ENCODE results near the gene MRPL30.
"Not testable (repeated sequence)": the region's sequence is repeated elsewhere in the genome, so short reads cannot be mapped to it uniquely, and the experiment has no call there.

The MRPL30 gene

GRCh38 chr2:99180755-99181623, at the start of gene MRPL30, which contains the start of gene MITD1:
Gene MRPL30, plus strand, starts transcription at chr2:99181184. Its CDS starts 5,020 bp downstream, at chr2:99186204.
Gene MITD1, minus strand, starts transcription at chr2:99181058. Its CDS starts 77 bp downstream, at chr2:99180981.
- no peaks in the 10 kb centered on the region for H3K9me3 Mint-ChIP-seq
- H3K36me3 Mint-ChIP-seq (ENCODE audit: low read depth), result peaks cover 18% of the 10 kb centered on the region
- H3K4me3 Mint-ChIP-seq, result peak within 1 kb of the TSS; percentile 98
- peaks cover 56% of the 10 kb centered on the region for H3K4me1 Mint-ChIP-seq (ENCODE audit: low read depth)
- peak within 1 kb of the TSS; percentile 99 for H3K27ac Mint-ChIP-seq
- no peaks in the 10 kb centered on the region for H3K27me3 Mint-ChIP-seq

- Mint-ChIP-seq H3K4me1 (ENCODE audit: low read depth) (peaks cover 14% of the 10 kb centered on the region), H3K36me3 (ENCODE audit: low read depth) (peaks cover 24% of the 10 kb centered on the region), H3K9me3 (peaks cover 27% of the 10 kb centered on the region)
- H3K27me3 Mint-ChIP-seq, H3K4me3 Mint-ChIP-seq, H3K27ac Mint-ChIP-seq: not testable (repeated sequence)
Observed at GRCh38 chr2:99135044-99135556, 45.9 kb upstream of the MRPL30 start.

- Mint-ChIP-seq H3K4me1 (ENCODE audit: low read depth) (peaks cover 36% of the 10 kb centered on the region), H3K27me3 (no peaks in the 10 kb centered on the region), H3K36me3 (ENCODE audit: low read depth) (peaks cover 21% of the 10 kb centered on the region), H3K27ac (no peak overlapping the region), H3K4me3 (no peak overlapping the region), H3K9me3 (peaks cover 11% of the 10 kb centered on the region)
Observed at GRCh38 chr2:99139003-99139402, 42.0 kb upstream of the MRPL30 start.

GRCh38 chr2:99140056-99140859, 40.7 kb upstream of the MRPL30 start:
- Mint-ChIP-seq H3K4me3 (peak overlapping the region; percentile 97), H3K27me3 (no peaks in the 10 kb centered on the region), H3K4me1 (ENCODE audit: low read depth) (peaks cover 36% of the 10 kb centered on the region), H3K36me3 (ENCODE audit: low read depth) (peaks cover 11% of the 10 kb centered on the region), H3K27ac (peak overlapping the region; percentile 89), H3K9me3 (peaks cover 5% of the 10 kb centered on the region)

- H3K4me1 Mint-ChIP-seq (ENCODE audit: low read depth), result peaks cover 36% of the 10 kb centered on the region
- peaks cover 5% of the 10 kb centered on the region for H3K9me3 Mint-ChIP-seq
- H3K27ac Mint-ChIP-seq, result peak overlapping the region; percentile 89
- H3K27me3 Mint-ChIP-seq, result no peaks in the 10 kb centered on the region
- H3K4me3 Mint-ChIP-seq, result peak overlapping the region; percentile 97
- H3K36me3 Mint-ChIP-seq (ENCODE audit: low read depth), result peaks cover 11% of the 10 kb centered on the region
Observed at GRCh38 chr2:99140860-99141109, 40.2 kb upstream of the MRPL30 start.

GRCh38 chr2:99141110-99142108, 39.6 kb upstream of the MRPL30 start, which contains the start of gene C2orf15:
Gene C2orf15, plus strand, starts transcription at chr2:99141707. Its CDS starts 8,852 bp downstream, at chr2:99150559.
- peaks cover 11% of the 10 kb centered on the region for H3K36me3 Mint-ChIP-seq (ENCODE audit: low read depth)
- peaks cover 5% of the 10 kb centered on the region for H3K9me3 Mint-ChIP-seq
- peak within 1 kb of the TSS; percentile 89 for H3K27ac Mint-ChIP-seq
- H3K27me3 Mint-ChIP-seq, result no peaks in the 10 kb centered on the region
- peak within 1 kb of the TSS; percentile 97 for H3K4me3 Mint-ChIP-seq
- peaks cover 36% of the 10 kb centered on the region for H3K4me1 Mint-ChIP-seq (ENCODE audit: low read depth)

GRCh38 chr2:99150706-99151105, 30.3 kb upstream of the MRPL30 start:
- H3K9me3 Mint-ChIP-seq, result no peaks in the 10 kb centered on the region
- peaks cover 12% of the 10 kb centered on the region for H3K4me1 Mint-ChIP-seq (ENCODE audit: low read depth)
- H3K36me3 Mint-ChIP-seq (ENCODE audit: low read depth), result peaks cover 5% of the 10 kb centered on the region
- H3K27me3 Mint-ChIP-seq, result no peaks in the 10 kb centered on the region
- H3K27ac Mint-ChIP-seq, result no peak overlapping the region
- H3K4me3 Mint-ChIP-seq, result no peak overlapping the region

GRCh38 chr2:99152199-99152895, 28.6 kb upstream of the MRPL30 start:
- Mint-ChIP-seq H3K4me3 (no peak overlapping the region), H3K9me3 (no peaks in the 10 kb centered on the region), H3K4me1 (ENCODE audit: low read depth) (peaks cover 28% of the 10 kb centered on the region), H3K27ac (no peak overlapping the region), H3K36me3 (ENCODE audit: low read depth) (peaks cover 10% of the 10 kb centered on the region), H3K27me3 (no peaks in the 10 kb centered on the region)

- H3K27ac Mint-ChIP-seq, result peak overlapping the region; percentile 85
- H3K36me3 Mint-ChIP-seq (ENCODE audit: low read depth), result peaks cover 19% of the 10 kb centered on the region
- H3K27me3 Mint-ChIP-seq, result no peaks in the 10 kb centered on the region
- H3K4me3 Mint-ChIP-seq, result no peak overlapping the region
- no peaks in the 10 kb centered on the region for H3K9me3 Mint-ChIP-seq
- peaks cover 29% of the 10 kb centered on the region for H3K4me1 Mint-ChIP-seq (ENCODE audit: low read depth)
Observed at GRCh38 chr2:99153921-99154604, 26.9 kb upstream of the MRPL30 start.

GRCh38 chr2:99154643-99155536, 26.1 kb upstream of the MRPL30 start, which contains the start of the genes LIPT1 and TSGA10:
Gene LIPT1, plus strand, starts transcription at chr2:99154967. Its CDS starts 6,991 bp downstream, at chr2:99161958.
Gene TSGA10, minus strand, starts transcription at chr2:99154942. Its CDS starts 45,503 bp downstream, at chr2:99109439.
- H3K27ac Mint-ChIP-seq, result peak within 1 kb of the TSS; percentile 85
- peaks cover 27% of the 10 kb centered on the region for H3K36me3 Mint-ChIP-seq (ENCODE audit: low read depth)
- H3K4me3 Mint-ChIP-seq, result no peak within 1 kb of the TSS
- no peaks in the 10 kb centered on the region for H3K27me3 Mint-ChIP-seq
- H3K9me3 Mint-ChIP-seq, result no peaks in the 10 kb centered on the region
- H3K4me1 Mint-ChIP-seq (ENCODE audit: low read depth), result peaks cover 29% of the 10 kb centered on the region

- Mint-ChIP-seq H3K36me3 (ENCODE audit: low read depth) (peaks cover 22% of the 10 kb centered on the region), H3K4me1 (ENCODE audit: low read depth) (peaks cover 24% of the 10 kb centered on the region), H3K27ac (peak overlapping the region; percentile 6), H3K4me3 (no peak overlapping the region), H3K27me3 (no peaks in the 10 kb centered on the region), H3K9me3 (no peaks in the 10 kb centered on the region)
Observed at GRCh38 chr2:99156891-99157290, 24.1 kb upstream of the MRPL30 start.

- H3K9me3 Mint-ChIP-seq, result no peaks in the 10 kb centered on the region
- H3K36me3 Mint-ChIP-seq (ENCODE audit: low read depth), result peaks cover 29% of the 10 kb centered on the region
- peaks cover 24% of the 10 kb centered on the region for H3K4me1 Mint-ChIP-seq (ENCODE audit: low read depth)
- H3K4me3 Mint-ChIP-seq, result no peak overlapping the region
- no peaks in the 10 kb centered on the region for H3K27me3 Mint-ChIP-seq
- H3K27ac Mint-ChIP-seq, result no peak overlapping the region
Observed at GRCh38 chr2:99158599-99158998, 22.4 kb upstream of the MRPL30 start.

Measured in stimulated activated naive CD8-positive, alpha-beta T cell treated with anti-CD3 and anti-CD28 coated beads, Interleukin-15, Interleukin-2, amounts not matched to agents 100 ng/mL and 50 ng/mL, for 24 hours (primary cell).